ENCODE measurements around the gene TRIM59.
A peak's percentile ranks its signal among the peaks of the same experiment; 100 is the strongest.

TRIM59 gene, protein sequence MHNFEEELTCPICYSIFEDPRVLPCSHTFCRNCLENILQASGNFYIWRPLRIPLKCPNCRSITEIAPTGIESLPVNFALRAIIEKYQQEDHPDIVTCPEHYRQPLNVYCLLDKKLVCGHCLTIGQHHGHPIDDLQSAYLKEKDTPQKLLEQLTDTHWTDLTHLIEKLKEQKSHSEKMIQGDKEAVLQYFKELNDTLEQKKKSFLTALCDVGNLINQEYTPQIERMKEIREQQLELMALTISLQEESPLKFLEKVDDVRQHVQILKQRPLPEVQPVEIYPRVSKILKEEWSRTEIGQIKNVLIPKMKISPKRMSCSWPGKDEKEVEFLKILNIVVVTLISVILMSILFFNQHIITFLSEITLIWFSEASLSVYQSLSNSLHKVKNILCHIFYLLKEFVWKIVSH
- long read RNA-seq, partial matches to known transcripts: 0 of 9 reads
- long read RNA-seq, other reads (novel, unspliced or antisense): 6 of 9 reads

DNA sequence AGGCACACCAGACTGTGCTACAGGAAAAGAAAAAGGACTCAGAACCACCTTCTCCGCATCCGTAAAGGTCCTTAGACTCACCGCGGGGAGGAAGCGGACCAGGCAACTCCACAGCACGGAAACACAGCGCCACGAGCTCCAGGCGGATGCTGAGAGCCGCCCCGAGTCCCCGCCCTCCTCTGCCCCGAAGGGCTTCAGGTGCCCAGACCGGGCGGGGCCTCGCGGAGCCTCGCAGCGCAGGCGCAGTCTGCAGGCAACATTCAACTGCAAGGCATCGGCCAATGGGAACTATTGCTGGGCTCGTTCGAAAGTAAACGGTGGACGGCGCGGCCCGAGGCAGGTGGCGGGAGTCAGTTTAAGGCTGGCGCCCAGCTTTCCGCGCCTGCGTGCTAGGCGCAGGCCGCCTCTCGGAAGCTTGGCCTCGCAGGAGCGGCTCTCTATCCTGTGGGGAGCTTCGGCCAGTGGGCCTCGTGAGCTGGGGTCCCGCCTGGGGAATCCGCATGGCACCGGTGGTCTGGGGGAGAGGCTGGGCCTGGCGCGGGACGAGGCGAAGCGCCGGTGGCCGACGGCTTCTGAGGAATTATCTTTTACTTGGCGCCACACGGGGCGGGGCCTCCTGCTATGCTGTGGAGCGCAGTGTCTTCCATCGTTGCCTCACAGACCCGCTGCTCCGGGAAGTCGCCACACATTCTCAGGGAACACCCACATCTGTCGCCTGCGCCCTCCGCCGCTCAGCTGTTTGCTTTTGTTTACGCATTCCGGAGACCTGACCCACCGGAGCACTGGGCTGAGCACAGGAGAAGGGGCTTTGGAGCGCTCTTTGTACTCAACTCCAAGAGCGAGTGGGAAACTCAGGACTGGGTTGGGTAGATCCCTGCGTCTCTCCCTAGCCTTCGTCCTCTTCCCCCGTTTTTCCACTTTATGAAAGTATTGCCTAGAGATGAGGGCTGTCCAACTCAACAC lies at the start of gene TRIM59:
Gene TRIM59 (minus strand): TSS at position 151 of the 963 bp plus-strand sequence. CDS start 10,603 bp downstream, outside the sequence.
- peak within 1 kb of the TSS; percentile 84 for H3K27ac ChIP-seq (replicated peaks)
- H3K4me3 ChIP-seq (replicated peaks; ENCODE audit: insufficient read depth, low read length): peak within 1 kb of the TSS; percentile 59
- TF ChIP-seq, protein P1, sequence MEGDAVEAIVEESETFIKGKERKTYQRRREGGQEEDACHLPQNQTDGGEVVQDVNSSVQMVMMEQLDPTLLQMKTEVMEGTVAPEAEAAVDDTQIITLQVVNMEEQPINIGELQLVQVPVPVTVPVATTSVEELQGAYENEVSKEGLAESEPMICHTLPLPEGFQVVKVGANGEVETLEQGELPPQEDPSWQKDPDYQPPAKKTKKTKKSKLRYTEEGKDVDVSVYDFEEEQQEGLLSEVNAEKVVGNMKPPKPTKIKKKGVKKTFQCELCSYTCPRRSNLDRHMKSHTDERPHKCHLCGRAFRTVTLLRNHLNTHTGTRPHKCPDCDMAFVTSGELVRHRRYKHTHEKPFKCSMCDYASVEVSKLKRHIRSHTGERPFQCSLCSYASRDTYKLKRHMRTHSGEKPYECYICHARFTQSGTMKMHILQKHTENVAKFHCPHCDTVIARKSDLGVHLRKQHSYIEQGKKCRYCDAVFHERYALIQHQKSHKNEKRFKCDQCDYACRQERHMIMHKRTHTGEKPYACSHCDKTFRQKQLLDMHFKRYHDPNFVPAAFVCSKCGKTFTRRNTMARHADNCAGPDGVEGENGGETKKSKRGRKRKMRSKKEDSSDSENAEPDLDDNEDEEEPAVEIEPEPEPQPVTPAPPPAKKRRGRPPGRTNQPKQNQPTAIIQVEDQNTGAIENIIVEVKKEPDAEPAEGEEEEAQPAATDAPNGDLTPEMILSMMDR (IDR thresholded peaks at IDR 0.05; ENCODE audit: insufficient read depth, low read length): no peak
- TF ChIP-seq POLR2AphosphoS5 (IDR thresholded peaks at IDR 0.05; ENCODE audit: low read depth) (peak; percentile 94), SPI1 (IDR thresholded peaks at IDR 0.05; ENCODE audit: borderline replicate concordance, low read depth) (no peak), GABPA (IDR thresholded peaks at IDR 0.05; ENCODE audit: low read depth) (peak; percentile 47; the same call in 1 of the 2 replicates)
- TF ChIP-seq, protein P2, sequence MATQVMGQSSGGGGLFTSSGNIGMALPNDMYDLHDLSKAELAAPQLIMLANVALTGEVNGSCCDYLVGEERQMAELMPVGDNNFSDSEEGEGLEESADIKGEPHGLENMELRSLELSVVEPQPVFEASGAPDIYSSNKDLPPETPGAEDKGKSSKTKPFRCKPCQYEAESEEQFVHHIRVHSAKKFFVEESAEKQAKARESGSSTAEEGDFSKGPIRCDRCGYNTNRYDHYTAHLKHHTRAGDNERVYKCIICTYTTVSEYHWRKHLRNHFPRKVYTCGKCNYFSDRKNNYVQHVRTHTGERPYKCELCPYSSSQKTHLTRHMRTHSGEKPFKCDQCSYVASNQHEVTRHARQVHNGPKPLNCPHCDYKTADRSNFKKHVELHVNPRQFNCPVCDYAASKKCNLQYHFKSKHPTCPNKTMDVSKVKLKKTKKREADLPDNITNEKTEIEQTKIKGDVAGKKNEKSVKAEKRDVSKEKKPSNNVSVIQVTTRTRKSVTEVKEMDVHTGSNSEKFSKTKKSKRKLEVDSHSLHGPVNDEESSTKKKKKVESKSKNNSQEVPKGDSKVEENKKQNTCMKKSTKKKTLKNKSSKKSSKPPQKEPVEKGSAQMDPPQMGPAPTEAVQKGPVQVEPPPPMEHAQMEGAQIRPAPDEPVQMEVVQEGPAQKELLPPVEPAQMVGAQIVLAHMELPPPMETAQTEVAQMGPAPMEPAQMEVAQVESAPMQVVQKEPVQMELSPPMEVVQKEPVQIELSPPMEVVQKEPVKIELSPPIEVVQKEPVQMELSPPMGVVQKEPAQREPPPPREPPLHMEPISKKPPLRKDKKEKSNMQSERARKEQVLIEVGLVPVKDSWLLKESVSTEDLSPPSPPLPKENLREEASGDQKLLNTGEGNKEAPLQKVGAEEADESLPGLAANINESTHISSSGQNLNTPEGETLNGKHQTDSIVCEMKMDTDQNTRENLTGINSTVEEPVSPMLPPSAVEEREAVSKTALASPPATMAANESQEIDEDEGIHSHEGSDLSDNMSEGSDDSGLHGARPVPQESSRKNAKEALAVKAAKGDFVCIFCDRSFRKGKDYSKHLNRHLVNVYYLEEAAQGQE (IDR thresholded peaks at IDR 0.05; ENCODE audit: insufficient replicate concordance, low read depth): peak; percentile 66
- DNase-seq (ENCODE audit: low read depth in 1 of 2, low spot score in 1 of 2): peak; percentile 88 to 97
- H3K27me3 ChIP-seq (ENCODE audit: insufficient read depth, poor library complexity, severe bottlenecking): no peaks in the 10 kb centered on the region

DNA sequence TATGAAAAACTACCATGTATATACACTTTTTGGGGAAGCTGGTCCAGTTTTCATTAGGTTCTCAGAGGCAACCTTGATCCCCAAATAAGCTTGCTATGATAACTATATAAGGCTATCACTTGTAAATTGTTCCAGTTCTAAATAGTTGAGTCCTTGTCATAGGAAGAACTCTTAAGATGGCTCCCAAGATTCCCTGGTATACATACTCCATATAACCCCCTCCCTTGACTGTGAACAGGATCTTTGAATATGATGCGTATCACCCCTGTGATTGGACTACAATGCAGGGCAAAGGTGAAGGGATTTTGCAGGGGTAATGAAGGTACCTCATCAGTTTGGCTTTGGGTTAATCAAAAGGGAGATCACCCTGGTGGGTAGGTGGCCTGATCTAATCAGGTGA lies 48.6 kb upstream of the TRIM59 start:
- DNase-seq (ENCODE audit: low read depth in 1 of 2, low spot score in 1 of 2): no peak

More for the DNA sequence above, 48.6 kb upstream of the TRIM59 start:
- no peak overlapping the region for H3K4me3 ChIP-seq (replicated peaks; ENCODE audit: insufficient read depth, low read length)
- H3K27ac ChIP-seq (replicated peaks): no peak overlapping the region
- no peaks in the 10 kb centered on the region for H3K27me3 ChIP-seq (ENCODE audit: insufficient read depth, poor library complexity, severe bottlenecking)
- TF ChIP-seq, protein P2 (IDR thresholded peaks at IDR 0.05; ENCODE audit: insufficient replicate concordance, low read depth): no peak
- TF ChIP-seq, protein P1 (IDR thresholded peaks at IDR 0.05; ENCODE audit: insufficient read depth, low read length): no peak
- TF ChIP-seq GABPA (IDR thresholded peaks at IDR 0.05; ENCODE audit: low read depth) (no peak), SPI1 (IDR thresholded peaks at IDR 0.05; ENCODE audit: borderline replicate concordance, low read depth) (no peak), POLR2AphosphoS5 (IDR thresholded peaks at IDR 0.05; ENCODE audit: low read depth) (no peak)
